ENCODE results near the gene LRRC30.

Gene LRRC30

DNA sequence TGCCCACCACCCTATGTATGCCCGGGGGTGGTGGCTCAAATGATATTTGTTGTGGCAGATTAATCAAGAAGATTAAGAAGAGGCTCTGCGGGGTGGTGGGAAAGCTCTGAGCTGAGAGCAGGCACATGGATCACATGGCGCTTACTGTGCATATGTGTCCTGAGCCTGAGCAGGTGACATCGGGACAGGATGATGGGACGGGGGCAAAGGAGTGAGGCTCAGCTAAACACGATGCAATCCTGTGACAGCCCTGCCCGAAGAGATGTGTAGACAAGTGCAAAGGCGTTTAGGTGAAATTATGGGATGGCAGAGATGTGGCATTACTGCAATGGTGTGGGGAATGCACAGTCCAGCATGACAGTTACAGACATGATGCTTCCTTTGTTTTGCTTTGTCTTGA, 6.0 kb downstream of the LRRC30 start:
- no peak for DNase-seq (ENCODE audit: extremely low read depth in 1 of 2, low read depth in 1 of 2)

GRCh38 chr18:7237673-7238272, 6.9 kb downstream of the LRRC30 start:
- DNase-seq (ENCODE audit: extremely low read depth in 1 of 2, low read depth in 1 of 2): no peak

DNA sequence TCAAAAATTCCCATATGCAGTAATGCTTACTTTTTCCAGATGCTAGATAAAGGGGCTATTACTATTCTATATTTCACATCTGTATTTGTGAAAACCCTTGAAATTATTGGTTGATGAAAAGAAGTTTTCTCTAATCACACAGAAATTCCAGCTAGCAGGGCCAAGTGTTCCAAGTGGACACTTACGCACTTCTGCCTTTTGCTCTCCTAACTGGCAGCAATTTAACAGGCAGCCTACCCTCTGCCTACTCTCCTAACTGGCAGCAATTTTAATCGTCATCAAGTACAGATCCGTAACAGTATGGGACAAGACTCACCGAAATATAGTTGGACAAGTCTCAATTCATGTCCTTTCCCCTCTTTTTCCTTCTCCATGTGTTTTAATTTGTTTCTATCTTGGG, 12.0 kb downstream of the LRRC30 start:
- DNase-seq (ENCODE audit: extremely low read depth in 1 of 2, low read depth in 1 of 2): no peak

DNA sequence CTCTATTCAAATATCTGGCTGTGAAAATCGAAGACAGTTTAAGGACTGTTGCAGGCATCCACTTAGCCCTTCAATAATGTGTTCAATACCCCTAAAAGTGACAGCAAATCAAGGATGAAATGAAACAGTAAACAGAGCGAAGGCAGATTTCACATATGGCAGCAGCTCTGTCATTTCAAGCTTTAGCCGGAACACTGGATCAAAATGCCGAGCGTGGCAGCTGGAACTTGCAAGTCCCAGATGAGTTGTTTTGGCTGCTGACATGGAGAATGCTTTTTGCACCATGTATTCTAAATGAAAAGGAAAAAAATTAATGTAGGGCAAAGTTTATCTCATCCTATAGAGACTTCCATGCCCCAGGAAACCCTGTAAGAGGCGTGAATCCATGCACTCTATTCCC, 18.0 kb downstream of the LRRC30 start:
- DNase-seq (ENCODE audit: extremely low read depth in 1 of 2, low read depth in 1 of 2): no peak

DNA sequence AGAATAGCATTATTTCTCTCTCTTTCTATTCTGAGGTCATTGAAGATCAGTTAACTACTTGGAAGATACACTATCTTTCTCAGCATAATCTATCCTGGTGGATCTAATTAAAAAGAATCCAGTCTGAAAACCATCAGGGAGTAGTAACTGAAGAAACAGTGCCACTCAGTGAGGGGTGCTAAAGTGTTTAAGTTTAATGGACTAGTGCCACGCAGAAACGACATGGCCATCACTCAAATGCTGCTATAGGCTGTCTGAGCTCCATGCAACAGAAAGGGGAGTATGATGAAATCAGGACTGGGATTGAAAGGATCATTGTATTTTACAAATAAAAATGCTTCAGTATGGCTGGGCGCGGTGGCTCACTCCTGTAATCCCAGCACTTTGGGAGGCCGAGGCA, 23.3 kb downstream of the LRRC30 start:
- no peak for DNase-seq (ENCODE audit: extremely low read depth in 1 of 2, low read depth in 1 of 2)

DNA sequence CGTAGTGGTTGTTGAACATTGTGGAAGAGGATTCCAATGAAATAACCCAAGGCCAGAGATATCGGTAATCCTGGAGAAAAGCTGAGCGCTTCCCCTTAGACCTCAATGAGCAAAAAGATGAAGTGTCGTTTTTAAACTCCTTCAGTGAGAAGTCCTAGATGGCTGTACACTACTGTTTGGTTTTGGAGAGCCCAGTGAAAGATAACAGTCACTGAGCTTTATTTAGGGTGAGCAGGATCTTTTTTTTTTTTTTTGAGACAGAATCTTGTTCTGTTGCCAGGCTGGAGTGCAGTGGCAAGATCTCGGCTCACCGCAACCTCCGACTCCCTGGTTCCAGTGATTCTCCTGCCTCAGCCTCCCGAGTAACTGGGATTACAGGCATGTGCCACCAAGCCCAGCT, 24.2 kb downstream of the LRRC30 start:
- DNase-seq (ENCODE audit: extremely low read depth in 1 of 2, low read depth in 1 of 2): no peak

GRCh38 chr18:7255643-7256042, 24.8 kb downstream of the LRRC30 start:
- DNase-seq (ENCODE audit: extremely low read depth in 1 of 2, low read depth in 1 of 2): no peak

- DNase-seq (ENCODE audit: extremely low read depth in 1 of 2, low read depth in 1 of 2): no peak
Measured at GRCh38 chr18:7256618-7257425, 25.9 kb downstream of the LRRC30 start.

- DNase-seq (ENCODE audit: extremely low read depth in 1 of 2, low read depth in 1 of 2): no peak
Measured at GRCh38 chr18:7257426-7257740, 26.5 kb downstream of the LRRC30 start.

GRCh38 chr18:7259475-7259874, 28.6 kb downstream of the LRRC30 start:
- DNase-seq (ENCODE audit: extremely low read depth in 1 of 2, low read depth in 1 of 2): no peak

GRCh38 chr18:7261199-7261598, 30.3 kb downstream of the LRRC30 start:
- no peak for DNase-seq (ENCODE audit: extremely low read depth in 1 of 2, low read depth in 1 of 2)

DNA sequence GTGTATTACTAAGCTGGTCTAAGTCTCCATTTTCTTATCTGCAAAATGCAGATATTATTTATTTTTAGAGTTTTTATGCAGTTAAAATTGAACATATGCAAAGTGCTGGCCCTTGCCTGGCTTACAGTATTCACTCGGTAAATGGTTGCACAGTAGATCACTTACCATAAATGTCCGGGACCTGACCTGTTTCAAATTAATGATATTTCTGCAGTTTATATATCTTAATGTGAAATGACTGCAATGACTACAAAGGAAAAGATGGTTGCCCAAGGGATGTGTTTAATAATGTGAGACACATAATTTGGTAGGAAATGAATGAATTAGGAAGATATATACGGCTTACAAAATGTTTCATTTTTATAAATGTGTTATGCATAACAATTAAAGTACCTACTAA, 37.1 kb downstream of the LRRC30 start:
- no peak for DNase-seq (ENCODE audit: extremely low read depth in 1 of 2, low read depth in 1 of 2)

DNA sequence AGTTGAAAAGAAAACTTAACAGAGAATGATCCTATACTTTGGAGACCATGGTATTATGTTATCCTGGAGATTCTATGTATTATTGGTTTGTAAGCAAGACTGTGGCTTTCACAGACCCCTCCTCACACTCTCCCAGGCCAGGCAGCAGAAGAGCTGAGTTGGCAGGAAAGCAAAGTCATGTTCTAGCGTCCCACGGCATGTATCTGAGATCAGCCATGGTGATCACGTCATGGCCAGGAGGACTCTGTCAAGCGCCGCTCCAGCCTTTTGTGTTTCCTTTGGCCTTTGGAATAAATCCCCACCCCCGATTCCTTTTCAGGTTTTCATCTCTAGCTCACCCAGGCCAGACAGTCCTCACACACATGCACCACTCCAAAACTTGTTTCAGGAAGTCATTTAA, 39.1 kb downstream of the LRRC30 start:
- DNase-seq (ENCODE audit: extremely low read depth in 1 of 2, low read depth in 1 of 2): no peak

- DNase-seq (ENCODE audit: extremely low read depth in 1 of 2, low read depth in 1 of 2): no peak
Measured at GRCh38 chr18:7272311-7273049, 41.6 kb downstream of the LRRC30 start.

DNA sequence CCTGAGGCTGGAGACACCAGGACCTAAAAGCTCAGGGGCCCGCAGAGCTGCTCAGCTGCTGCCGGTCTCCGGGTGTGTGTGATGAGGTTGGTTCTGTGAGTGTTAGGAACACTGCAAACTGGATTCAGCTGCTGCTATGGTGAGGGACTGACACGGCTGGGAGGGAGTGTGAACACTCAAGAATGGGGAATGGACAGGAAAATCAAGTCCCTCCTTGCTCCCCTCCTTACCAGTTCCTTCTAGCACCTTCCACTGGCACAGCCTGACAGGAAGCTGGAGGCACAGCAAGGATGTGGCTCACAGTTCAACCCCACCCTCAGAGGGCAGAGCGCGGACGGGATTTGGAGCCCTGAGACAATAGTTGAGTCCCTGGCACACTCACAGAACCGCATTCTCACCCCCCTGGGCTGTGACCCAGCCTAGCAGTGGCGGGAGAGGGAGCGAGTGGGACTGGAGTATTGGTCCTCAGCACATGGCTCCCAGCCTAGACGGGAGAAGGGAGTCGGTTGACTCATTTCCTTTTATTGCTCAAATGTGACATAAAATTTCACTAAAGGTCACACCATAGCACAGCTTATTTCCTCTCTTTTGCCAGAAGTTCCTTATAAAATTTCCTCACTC, 42.5 kb downstream of the LRRC30 start:
- no peak for DNase-seq (ENCODE audit: extremely low read depth in 1 of 2, low read depth in 1 of 2)

- no peak for DNase-seq (ENCODE audit: extremely low read depth in 1 of 2, low read depth in 1 of 2)
Measured at GRCh38 chr18:7281579-7281978, 50.7 kb downstream of the LRRC30 start.

All from stimulated activated CD8-positive, alpha-beta memory T cell treated with anti-CD3 and anti-CD28 coated beads, Interleukin-7, amount 100 ng/mL, for 48 hours (primary cell).